Peyer's patch (tissue), 4 donors: ENCODE measurements around the gene STX7. TPM values are rescaled to one million over a fixed set of nuclear protein-coding genes. Genes with fewer than 3 reads are reported as not detected.
"Not testable (repeated sequence)": the region's sequence is repeated elsewhere in the genome, so short reads cannot be mapped to it uniquely, and the experiment has no call there.

Experiments used
- DNase-seq, 3 donors: peaks; one replicate each; pipeline ENCODE4 v3.0.0-alpha.2; 2017 to 2019
- H3K27ac ChIP-seq, 4 donors: fragments of 200-600 bp; sonication (generic); one replicate each; pipeline ENCODE4 v1.5.1; 2016 to 2019
- H3K27me3 ChIP-seq, 2 donors: fragments of 200-600 bp; sonication (generic); one replicate each; pipeline ENCODE4 v1.5.1; 2019
- H3K36me3 ChIP-seq, 3 donors: fragments of 200-600 bp; sonication (generic); one replicate each; pipeline ENCODE4 v1.5.1; 2016 to 2019
- H3K4me1 ChIP-seq, 4 donors: fragments of 200-600 bp; sonication (generic); one replicate each; pipeline ENCODE4 v1.5.1; 2016 to 2019
- H3K4me3 ChIP-seq, 4 donors: fragments of 200-600 bp; sonication (generic); 1 replicate in 3 of 4; 2 replicates in 1 of 4; pipeline ENCODE4 v1.5.1; 2016 to 2019; ENCODE audit warnings: mild to moderate bottlenecking in 1 of 4
- H3K9me3 ChIP-seq, 4 donors: fragments of 200-600 bp; sonication (generic); one replicate each; pipeline ENCODE4 v1.5.1; 2016 to 2019; ENCODE audit warnings: mild to moderate bottlenecking in 1 of 4
- POLR2A ChIP-seq, 2 donors: fragments of 450-650 bp; IDR thresholded peaks; one replicate each; pipeline ENCODE4 v1.5.1; 2017; ENCODE audit warnings: antibody characterized with exemption in 2 of 2, mild to moderate bottlenecking in 2 of 2, moderate library complexity in 2 of 2
- total RNA-seq, 4 donors: library from RNA; depleted of rRNA; stranded (reverse); fragments of >200 nt; gene quantifications; one replicate each; pipeline ENCODE4 v1.1.0, GENCODE V29; 2016
- TF ChIP-seq, protein P1 (sequence below), 6 experiments: fragments of 450-650 bp in 4 of 6; fragments of 200-600 bp in 2 of 6; sonication (generic) in 1 of 6; IDR thresholded peaks; one replicate each; pipeline ENCODE4 v1.5.1; 2017 to 2019; ENCODE audit warnings: antibody characterized with exemption in 6 of 6, mild to moderate bottlenecking in 3 of 6, moderate library complexity in 1 of 6

Gene STX7
- total RNA-seq, 4 donors from 2014 or later, result 31.4 to 65.9 (median 51.9) TPM

DNA sequence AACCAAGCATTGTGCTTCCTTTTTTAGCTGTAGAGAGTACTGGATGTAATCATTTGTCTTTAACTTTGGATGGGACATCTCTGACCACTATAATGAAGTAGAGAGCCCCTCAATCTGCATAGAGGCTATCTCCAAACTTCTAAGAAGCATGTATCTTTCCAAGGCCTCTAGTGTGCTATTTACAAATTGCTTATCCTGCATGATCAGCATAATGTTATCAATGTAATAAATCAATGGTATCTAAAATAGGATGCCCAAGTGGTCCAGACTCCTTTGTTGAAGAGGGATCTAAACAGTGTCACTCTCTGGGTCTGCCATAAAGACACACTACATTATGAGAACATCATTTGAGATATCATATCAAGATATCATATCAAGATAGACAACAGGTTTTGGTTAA, 31.9 kb upstream of the STX7 start:
- no peak overlapping the region for H3K27ac ChIP-seq
- TF ChIP-seq, protein P1, sequence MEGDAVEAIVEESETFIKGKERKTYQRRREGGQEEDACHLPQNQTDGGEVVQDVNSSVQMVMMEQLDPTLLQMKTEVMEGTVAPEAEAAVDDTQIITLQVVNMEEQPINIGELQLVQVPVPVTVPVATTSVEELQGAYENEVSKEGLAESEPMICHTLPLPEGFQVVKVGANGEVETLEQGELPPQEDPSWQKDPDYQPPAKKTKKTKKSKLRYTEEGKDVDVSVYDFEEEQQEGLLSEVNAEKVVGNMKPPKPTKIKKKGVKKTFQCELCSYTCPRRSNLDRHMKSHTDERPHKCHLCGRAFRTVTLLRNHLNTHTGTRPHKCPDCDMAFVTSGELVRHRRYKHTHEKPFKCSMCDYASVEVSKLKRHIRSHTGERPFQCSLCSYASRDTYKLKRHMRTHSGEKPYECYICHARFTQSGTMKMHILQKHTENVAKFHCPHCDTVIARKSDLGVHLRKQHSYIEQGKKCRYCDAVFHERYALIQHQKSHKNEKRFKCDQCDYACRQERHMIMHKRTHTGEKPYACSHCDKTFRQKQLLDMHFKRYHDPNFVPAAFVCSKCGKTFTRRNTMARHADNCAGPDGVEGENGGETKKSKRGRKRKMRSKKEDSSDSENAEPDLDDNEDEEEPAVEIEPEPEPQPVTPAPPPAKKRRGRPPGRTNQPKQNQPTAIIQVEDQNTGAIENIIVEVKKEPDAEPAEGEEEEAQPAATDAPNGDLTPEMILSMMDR (IDR thresholded peaks at IDR 0.05), result no peak
- no peak for TF ChIP-seq POLR2A (IDR thresholded peaks at IDR 0.05)
- no peaks in the 10 kb centered on the region for H3K4me1 ChIP-seq
- no peaks in the 10 kb centered on the region for H3K36me3 ChIP-seq
- H3K27me3 ChIP-seq, result no peaks in the 10 kb centered on the region
- no peak overlapping the region for H3K4me3 ChIP-seq
- DNase-seq, result no peak
- H3K9me3 ChIP-seq, result no peaks in the 10 kb centered on the region

DNA sequence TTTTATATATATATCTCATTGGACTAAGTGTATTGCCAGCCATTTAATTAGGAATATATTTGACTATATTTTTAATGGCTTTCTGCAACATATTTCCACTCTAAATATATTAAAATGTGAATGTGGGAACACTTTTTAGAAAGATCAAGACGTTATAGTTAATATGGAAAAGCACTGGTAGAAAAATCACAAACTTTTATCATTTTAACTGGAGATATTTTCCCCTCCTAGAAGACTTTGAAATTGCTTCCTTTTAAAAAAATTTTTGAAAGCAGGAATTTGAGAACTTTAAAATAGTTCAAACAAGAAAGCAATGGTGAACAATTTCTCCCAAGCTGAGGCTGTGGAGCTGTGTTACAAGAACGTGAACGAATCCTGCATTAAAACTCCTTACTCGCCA, 25.1 kb upstream of the STX7 start, which contains the start of gene TAAR9:
Gene TAAR9, plus strand, starts transcription at position 301 of the 400 bp plus-strand sequence. Its CDS starts 13 bp downstream, at position 314.
- Histone ChIP-seq H3K27me3 (no peaks in the 10 kb centered on the region), H3K27ac (no peak within 1 kb of the TSS), H3K4me3 (no peak within 1 kb of the TSS), H3K4me1 (no peaks in the 10 kb centered on the region), H3K36me3 (no peaks in the 10 kb centered on the region), H3K9me3 (no peaks in the 10 kb centered on the region)
- DNase-seq, result no peak
- no peak for TF ChIP-seq POLR2A (IDR thresholded peaks at IDR 0.05)

DNA sequence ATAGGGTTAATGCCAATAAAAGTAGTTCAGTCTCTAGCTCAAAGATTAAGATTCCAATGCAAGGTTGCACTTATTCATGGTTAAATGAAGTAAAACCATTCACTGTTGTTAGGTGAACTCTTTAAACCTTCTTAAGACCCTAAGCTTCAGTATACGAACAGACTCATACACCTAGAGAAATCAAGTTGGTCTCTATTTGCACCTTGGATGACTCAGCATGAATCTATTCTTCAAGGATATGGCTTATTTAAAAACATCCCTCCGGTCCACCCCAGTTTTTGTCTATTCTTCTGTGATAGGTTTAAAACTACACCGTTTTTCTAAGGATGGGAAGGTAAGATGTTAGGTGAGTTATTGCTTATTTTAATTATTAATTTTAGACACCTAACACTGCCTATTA, 24.2 kb upstream of the STX7 start:
- no peaks in the 10 kb centered on the region for H3K4me1 ChIP-seq
- DNase-seq, result no peak
- H3K36me3 ChIP-seq, result no peaks in the 10 kb centered on the region
- no peaks in the 10 kb centered on the region for H3K27me3 ChIP-seq
- no peak overlapping the region for H3K27ac ChIP-seq
- TF ChIP-seq POLR2A (IDR thresholded peaks at IDR 0.05), result no peak
- TF ChIP-seq, protein P1 (IDR thresholded peaks at IDR 0.05), result no peak
- no peak overlapping the region for H3K4me3 ChIP-seq
- no peaks in the 10 kb centered on the region for H3K9me3 ChIP-seq

DNA sequence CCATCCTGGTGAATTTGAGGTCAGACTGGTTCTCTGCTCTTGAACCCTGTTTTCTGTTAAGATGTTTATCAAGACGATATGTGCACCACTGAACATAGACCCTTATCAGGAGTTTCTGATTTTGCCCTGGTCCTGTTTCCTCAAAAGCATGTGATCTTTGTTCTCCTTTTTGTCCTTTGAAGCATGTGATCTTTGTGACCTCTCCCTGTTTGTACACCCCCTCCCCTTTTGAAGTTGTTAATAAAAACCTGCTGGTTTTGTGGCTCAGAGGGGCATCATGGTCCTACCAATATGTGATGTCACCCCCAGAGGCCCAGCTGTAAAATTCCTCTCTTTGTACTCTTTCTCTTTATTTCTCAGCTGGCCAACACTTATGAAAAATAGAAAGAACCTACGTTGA, 21.6 kb upstream of the STX7 start:
- H3K36me3 ChIP-seq, H3K9me3 ChIP-seq: not testable (repeated sequence)

DNA sequence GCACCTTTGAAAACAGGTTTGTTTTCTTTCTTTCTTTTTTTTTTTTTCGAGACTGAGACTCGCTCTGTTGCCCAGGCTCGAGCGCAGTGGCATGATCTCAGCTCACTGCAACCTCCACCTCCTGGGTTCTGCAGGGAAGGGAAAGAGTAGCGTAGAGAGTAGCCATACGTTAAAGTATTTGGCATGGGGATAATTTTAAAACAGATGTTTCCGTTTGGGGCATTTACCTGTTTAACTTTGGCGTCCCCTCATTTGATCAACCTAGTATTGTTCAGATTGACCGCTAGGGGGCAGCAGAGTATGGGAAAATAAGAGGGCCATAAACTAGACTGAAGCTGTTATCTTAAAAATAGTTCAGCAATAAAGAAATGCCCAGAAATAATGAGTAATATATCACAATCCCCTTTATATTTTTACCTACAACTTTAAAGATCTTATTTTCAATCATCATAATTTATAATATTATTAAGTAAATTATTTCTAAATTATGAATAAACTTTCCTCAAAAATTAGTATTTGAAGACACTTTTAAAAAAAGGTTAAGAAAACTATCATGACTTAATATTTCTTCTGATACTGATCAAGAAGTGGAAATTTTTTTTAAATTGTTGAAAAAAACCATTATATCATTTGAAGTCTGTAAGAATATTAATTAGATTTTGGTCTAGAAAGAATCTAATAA, 17.5 kb upstream of the STX7 start:
- no peak overlapping the region for H3K27ac ChIP-seq
- H3K9me3 ChIP-seq, result no peaks in the 10 kb centered on the region
- TF ChIP-seq, protein P1 (IDR thresholded peaks at IDR 0.05), result peak; percentile 53 to 94 (median 90)
- no peak for TF ChIP-seq POLR2A (IDR thresholded peaks at IDR 0.05)
- no peaks in the 10 kb centered on the region for H3K4me1 ChIP-seq
- peak in 2 of 3 donors; percentile 62 to 84 for DNase-seq
- no peaks in the 10 kb centered on the region for H3K36me3 ChIP-seq
- no peaks in the 10 kb centered on the region for H3K27me3 ChIP-seq
- H3K4me3 ChIP-seq, result peak overlapping the region in 1 of 4 donors; percentile 19

More for the DNA sequence above, 21.6 kb upstream of the STX7 start:
- H3K4me3 ChIP-seq, H3K27ac ChIP-seq, H3K4me1 ChIP-seq, DNase-seq, H3K27me3 ChIP-seq: not testable (repeated sequence)

DNA sequence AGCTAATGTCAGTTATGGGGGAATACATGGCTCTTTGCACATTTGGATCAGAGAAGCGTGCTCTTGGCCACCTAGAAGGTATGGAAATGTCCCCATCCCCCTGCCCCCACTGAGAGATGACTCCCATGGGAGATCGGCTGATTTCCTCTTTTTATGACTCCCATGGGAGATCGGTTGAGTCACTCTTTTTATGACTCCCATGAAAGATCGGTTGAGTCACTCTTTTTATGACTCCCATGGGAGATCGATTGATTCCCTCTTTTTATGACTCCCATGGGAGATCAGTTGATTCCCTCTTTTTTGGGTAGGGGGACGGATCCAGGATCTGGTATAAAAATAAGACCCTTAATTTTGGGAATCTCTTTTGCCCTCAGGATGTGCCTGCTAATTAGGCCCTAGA, 14.9 kb upstream of the STX7 start:
- Histone ChIP-seq H3K4me1 (no peaks in the 10 kb centered on the region), H3K27ac (no peak overlapping the region), H3K27me3 (no peaks in the 10 kb centered on the region), H3K4me3 (no peak overlapping the region), H3K9me3 (no peaks in the 10 kb centered on the region), H3K36me3 (no peaks in the 10 kb centered on the region)
- DNase-seq, result no peak
- TF ChIP-seq, protein P1 (IDR thresholded peaks at IDR 0.05), result no peak
- no peak for TF ChIP-seq POLR2A (IDR thresholded peaks at IDR 0.05)

DNA sequence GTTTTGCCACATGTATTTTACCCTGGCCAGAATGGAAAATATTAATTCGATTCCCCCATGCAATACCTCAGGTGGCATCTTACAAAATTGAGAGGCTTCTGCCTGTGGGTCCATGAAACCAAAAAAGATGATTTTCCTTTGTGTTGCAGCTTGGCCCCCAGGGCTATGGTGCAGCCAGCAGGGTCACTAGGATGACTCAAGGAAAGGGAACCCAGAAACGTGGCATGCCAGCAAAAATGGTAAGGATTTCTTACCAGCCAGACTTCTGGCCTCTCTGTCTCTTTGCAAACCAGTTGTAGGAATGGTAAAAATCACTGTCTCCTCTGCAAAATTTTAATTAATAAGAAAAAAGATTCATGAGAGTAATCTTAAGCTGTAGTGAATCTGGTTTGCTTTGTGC, 13.5 kb upstream of the STX7 start:
- TF ChIP-seq POLR2A (IDR thresholded peaks at IDR 0.05), result no peak
- TF ChIP-seq, protein P1 (IDR thresholded peaks at IDR 0.05), result no peak
- no peaks in the 10 kb centered on the region for H3K27me3 ChIP-seq
- DNase-seq, result no peak
- H3K4me3 ChIP-seq, result no peak overlapping the region
- H3K36me3 ChIP-seq, result no peaks in the 10 kb centered on the region
- H3K9me3 ChIP-seq, result no peaks in the 10 kb centered on the region
- H3K4me1 ChIP-seq, result no peaks in the 10 kb centered on the region
- H3K27ac ChIP-seq, result no peak overlapping the region
